SK-N-SH treated with all-trans-retinoic acid at 6 μM for 48 hours (cell line): ENCODE measurements around the gene DPT.

ENCODE experiments used
- ARNTL ChIP-seq: fragments of 450-650 bp; formaldehyde crosslinking; IDR thresholded peaks from 2 replicates; pipeline ENCODE4 v1.5.0; 2020; ENCODE audit warnings: low read depth, mild to moderate bottlenecking, moderate library complexity, borderline replicate concordance
- CSRNP3 ChIP-seq: fragments of 250-450 bp; sonication (Bioruptor Pico); IDR thresholded peaks from 2 replicates; pipeline ENCODE4 v1.5.1; 2021; ENCODE audit warnings: mild to moderate bottlenecking, moderate library complexity
- ESRRG ChIP-seq: fragments of 250-450 bp; sonication (Bioruptor Pico); IDR thresholded peaks from 2 replicates; pipeline ENCODE4 v1.6.1; 2021; ENCODE audit warnings: mild to moderate bottlenecking
- GLIS3 ChIP-seq: fragments of 250-450 bp; sonication (Bioruptor Pico); IDR thresholded peaks from 2 replicates; pipeline ENCODE4 v1.5.0; 2020; ENCODE audit warnings: mild to moderate bottlenecking, moderate library complexity
- ZC3H10 ChIP-seq: fragments of 250-450 bp; sonication (Bioruptor Pico); IDR thresholded peaks from 2 replicates; pipeline ENCODE4 v1.5.1; 2021; ENCODE audit warnings: mild to moderate bottlenecking, moderate library complexity
- ZFP3 ChIP-seq: fragments of 250-450 bp; sonication (Bioruptor Pico); IDR thresholded peaks from 2 replicates; pipeline ENCODE4 v1.5.0; 2020; ENCODE audit warnings: mild to moderate bottlenecking, moderate library complexity
- ZNF8 ChIP-seq: fragments of 450-650 bp; formaldehyde crosslinking; IDR thresholded peaks from 2 replicates; pipeline ENCODE4 v1.5.0; 2020; ENCODE audit warnings: mild to moderate bottlenecking, moderate library complexity
- TF ChIP-seq, protein P1 (sequence below): fragments of 250-450 bp; sonication (Bioruptor Pico); IDR thresholded peaks from 2 replicates; pipeline ENCODE4 v1.8.0; 2020; ENCODE audit warnings: mild to moderate bottlenecking, moderate library complexity, borderline replicate concordance
- TF ChIP-seq, protein P2 (sequence below): fragments of 250-450 bp; sonication (Bioruptor Pico); IDR thresholded peaks from 2 replicates; pipeline ENCODE4 v1.5.1; 2020; ENCODE audit warnings: low read depth, mild to moderate bottlenecking, moderate library complexity

DNA sequence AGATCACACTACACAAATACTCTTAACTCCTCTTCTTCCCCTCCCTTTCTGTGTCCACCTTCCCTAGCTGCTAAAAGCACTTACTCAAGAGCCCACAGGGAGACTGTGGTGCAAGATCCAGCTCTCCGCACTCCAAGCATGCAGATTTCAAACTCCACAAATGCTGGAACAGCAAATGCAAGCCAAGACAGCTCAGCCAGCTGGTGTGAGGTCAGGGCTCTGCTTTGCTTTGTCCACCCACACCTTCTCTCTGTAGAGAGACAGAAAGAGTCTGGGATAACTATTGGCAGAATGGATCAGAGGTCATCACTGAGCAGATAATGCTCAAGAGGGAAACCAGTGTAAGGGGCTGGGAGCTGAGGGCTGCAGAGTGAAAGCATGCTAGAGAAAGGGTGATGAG is 45.2 kb upstream of the DPT start:
- TF ChIP-seq ESRRG, result no peak
- TF ChIP-seq, protein P1, sequence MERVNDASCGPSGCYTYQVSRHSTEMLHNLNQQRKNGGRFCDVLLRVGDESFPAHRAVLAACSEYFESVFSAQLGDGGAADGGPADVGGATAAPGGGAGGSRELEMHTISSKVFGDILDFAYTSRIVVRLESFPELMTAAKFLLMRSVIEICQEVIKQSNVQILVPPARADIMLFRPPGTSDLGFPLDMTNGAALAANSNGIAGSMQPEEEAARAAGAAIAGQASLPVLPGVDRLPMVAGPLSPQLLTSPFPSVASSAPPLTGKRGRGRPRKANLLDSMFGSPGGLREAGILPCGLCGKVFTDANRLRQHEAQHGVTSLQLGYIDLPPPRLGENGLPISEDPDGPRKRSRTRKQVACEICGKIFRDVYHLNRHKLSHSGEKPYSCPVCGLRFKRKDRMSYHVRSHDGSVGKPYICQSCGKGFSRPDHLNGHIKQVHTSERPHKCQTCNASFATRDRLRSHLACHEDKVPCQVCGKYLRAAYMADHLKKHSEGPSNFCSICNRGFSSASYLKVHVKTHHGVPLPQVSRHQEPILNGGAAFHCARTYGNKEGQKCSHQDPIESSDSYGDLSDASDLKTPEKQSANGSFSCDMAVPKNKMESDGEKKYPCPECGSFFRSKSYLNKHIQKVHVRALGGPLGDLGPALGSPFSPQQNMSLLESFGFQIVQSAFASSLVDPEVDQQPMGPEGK, result no peak
- TF ChIP-seq ZFP3, result no peak
- TF ChIP-seq ZC3H10 (CRISPR knock-in tag), result no peak
- TF ChIP-seq CSRNP3 (CRISPR knock-in tag), result no peak
- no peak for TF ChIP-seq ZNF8 (CRISPR knock-in tag)
- no peak for TF ChIP-seq GLIS3 (CRISPR knock-in tag)
- TF ChIP-seq ARNTL (CRISPR knock-in tag), result no peak
- TF ChIP-seq, protein P2, sequence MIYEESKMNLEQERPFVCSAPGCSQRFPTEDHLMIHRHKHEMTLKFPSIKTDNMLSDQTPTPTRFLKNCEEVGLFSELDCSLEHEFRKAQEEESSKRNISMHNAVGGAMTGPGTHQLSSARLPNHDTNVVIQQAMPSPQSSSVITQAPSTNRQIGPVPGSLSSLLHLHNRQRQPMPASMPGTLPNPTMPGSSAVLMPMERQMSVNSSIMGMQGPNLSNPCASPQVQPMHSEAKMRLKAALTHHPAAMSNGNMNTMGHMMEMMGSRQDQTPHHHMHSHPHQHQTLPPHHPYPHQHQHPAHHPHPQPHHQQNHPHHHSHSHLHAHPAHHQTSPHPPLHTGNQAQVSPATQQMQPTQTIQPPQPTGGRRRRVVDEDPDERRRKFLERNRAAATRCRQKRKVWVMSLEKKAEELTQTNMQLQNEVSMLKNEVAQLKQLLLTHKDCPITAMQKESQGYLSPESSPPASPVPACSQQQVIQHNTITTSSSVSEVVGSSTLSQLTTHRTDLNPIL (CRISPR knock-in tag), result no peak
